ENCODE measurements around the gene GGCX.
"Not testable (repeated sequence)": the region's sequence is repeated elsewhere in the genome, so short reads cannot be mapped to it uniquely, and the experiment has no call there.

GGCX gene

DNA sequence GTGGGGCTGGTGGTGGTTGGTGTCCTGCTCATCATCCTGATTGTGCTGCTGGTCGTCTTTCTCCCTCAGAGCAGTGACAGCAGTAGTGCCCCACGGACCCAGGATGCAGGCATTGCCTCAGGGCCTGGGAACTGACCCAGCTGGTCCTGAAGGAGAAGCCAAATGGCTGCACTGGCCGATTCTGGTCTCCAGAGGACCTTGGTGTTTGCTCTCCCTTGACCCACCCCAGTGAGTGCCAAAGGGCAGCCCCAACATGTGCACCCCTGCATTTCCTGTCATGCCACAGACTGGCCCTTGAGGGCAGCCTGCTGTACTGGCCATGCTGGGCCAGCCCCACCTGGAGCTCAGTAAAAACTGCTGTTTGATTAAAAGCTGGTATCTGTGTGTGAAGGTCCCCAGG, 31.7 kb upstream of the GGCX start:
- DNase-seq = no peak

- DNase-seq = not testable (repeated sequence)
Measured at GRCh38 chr2:85592299-85592698, 31.0 kb upstream of the GGCX start.

DNA sequence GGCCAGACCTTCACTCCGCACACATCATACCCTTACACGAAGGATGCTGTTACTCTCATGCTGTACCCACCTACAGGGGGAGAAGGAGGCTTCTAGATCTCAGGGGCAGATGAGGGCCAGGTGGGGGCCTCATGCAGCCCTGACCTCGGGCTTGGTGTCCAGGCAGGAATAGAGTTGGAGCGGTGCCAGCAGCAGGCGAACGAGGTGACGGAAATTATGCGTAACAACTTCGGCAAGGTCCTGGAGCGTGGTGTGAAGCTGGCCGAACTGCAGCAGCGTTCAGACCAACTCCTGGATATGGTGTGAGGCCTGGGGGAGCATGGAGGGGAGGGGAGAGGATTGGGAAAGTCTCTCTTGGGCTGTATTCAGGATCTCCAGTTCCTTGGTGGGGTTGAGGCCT, 30.3 kb upstream of the GGCX start:
- DNase-seq = no peak

DNA sequence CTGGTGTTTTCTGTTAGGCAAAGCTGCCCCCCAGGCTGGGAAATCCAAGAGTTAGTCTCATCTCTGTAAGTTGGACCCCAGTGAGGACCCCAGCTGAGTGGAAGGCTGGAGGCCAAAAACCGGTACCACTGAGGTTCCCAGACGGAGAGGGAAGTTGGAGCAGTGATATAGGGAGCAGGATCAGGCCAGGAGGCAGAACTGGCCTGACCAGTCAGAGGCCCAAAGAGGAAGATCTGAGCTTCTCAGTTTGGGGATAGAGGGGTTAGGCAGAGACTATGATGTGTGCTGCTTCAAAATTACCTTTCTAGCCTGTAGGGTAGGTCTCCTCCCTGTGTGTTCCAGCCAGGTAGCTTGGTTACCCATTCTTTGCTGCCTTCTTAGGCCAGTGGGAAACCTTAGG, 29.7 kb upstream of the GGCX start:
- no peak for DNase-seq

GRCh38 chr2:85589982-85590791, 28.9 kb upstream of the GGCX start:
- DNase-seq = no peak

GRCh38 chr2:85589181-85589580, 27.9 kb upstream of the GGCX start:
- no peak for DNase-seq

DNA sequence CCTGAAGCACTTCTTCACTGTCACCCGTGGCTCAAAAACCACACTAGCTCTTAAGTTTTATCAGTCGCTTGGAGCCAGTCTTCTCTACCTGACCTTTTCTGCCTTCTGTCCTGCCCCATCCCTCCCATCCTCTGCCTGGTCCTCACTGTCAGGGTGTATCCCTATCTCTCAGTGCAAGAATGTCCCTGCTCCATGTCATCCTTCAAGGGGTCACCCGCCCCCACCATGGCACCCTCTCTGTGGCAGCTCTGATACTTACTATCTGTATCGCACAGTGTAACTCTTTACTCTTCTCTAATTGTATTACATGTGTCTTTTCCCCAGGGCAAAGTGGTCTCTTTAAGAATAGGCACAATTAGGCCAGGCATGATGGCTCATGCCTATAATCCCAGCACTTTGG, 27.4 kb upstream of the GGCX start:
- no peak for DNase-seq

DNA sequence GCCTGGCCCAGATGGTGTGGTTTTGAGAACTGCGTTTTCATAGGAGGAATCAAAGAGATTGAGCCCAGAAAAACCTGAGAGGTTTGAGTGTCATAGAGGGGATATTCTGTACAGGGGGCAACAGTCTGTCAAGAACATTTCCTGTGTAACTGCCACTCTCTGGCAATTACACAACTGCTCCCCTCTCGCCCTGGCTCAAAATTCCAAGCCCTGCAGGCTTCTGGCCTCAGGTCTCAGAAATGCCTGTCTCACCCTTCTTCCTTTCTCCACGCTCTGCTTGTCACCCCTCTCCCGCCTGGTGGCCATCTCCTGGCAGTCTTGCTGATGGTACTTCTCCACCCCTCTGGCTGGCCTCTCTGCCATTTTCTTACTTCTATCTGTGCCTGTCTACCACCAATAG, 26.9 kb upstream of the GGCX start:
- DNase-seq = no peak

DNA sequence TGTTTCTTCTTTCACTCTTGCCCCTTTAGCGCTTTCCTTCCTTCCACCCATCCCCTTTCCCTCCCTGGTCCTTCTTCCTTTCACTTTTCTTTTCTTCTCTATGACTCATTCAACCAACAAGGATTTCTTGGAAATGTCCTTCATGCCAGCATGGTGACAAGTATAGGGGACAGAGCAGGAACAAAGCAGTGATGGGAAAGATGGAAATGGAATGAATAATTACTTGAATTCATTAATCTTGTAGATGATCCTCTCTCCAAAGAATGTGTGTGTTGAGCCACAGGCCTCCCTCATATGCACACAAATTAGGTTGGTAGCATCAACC, 24.4 kb upstream of the GGCX start:
- no peak for DNase-seq

DNA sequence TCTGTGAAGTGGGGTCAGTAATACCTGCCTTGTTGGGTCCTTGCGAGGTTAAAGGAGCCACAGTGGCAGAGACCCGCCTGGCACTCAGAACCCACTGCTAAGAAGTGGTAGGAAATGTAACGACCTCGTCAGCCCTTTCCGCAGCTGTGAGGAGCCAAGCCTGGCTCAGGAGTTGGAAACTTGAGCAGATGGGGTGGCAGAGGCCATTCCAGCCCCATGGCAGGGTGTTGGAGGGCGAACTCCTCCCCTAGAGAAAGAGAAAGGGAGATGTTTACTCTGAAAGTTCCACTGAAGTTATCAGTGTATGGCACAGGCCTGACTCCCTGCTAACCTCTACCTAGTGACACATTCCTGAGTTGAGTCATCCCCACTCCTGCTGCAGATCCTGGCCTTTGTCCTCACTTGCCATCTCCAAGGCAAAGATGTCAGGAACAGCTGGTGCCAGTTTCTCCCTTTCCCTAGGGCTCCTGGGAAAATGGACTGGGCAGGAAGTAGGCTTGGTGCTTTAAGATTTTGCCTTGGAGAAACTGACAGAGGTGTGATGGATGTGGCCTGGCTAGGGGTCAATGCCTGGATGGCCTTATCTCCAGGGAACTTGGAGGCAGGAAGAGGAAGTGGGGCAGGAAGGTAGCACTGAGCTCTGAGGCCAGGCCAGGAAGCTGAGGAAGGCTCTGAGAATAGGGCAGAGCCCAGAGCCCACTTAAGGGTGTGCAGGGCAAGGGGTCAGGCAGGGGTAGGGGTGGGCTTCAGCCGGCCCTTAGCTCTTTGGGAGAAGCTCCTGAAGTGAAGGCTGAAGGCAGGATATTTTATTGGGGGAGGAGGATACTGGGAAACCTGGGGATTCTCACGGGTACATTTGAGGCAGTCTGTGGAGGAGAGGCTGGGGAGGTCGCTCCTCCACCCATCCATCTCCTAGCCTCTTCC, 23.8 kb upstream of the GGCX start:
- peak; percentile 48 for DNase-seq

DNA sequence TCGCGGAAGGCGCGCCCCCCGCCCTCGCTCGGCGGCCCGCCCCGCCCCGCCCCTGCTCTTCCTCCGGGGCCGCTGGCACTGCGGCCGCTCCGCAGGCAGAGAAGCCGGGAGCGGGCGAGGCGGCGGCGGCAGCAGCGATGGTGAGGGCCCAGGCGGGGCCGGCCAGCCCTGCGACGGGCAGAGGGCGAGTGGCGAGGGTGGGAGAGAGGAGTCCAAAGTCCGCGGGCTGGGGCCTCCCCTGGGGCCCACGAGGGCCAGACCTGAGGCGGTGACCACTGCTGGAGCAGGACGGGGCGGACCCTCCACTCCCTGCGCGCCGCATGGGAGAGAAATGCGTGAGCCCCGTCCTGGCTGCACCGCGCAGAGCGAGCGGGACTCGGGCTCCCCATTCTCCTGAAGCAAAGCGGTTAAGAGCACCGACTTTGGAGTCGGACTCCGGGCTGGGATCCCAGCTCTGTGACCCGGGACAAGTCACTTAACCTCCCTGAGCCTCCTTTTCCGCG, 23.1 kb upstream of the GGCX start, which contains the start of gene VAMP5:
Gene VAMP5 (plus strand): TSS at position 78 of the 503 bp plus-strand sequence. CDS start 60 bp downstream, at position 138.
- peak; percentile 54 for DNase-seq

GRCh38 chr2:85583667-85584353, 22.5 kb upstream of the GGCX start:
- no peak for DNase-seq

DNA sequence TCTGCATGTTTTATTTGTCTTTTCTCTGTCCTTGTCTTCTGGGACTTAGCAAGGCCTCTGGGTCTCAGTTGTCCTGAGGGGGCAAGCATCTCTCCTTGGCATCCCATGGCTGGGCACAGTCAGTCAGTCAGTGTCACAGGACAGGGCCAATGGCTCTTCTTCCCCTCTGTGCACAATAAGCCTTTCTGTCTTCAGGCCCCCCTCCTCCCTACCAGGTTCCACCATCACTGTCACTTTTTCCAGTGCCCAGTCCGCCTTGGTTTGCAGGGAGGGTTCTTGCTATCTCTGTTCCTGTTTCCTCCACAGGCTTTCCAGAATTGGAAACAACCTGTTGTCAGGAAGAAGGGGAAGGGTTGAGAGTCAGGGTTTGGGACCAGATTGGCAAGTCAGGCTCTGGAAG, 21.2 kb upstream of the GGCX start:
- no peak for DNase-seq

- DNase-seq = no peak
Measured at GRCh38 chr2:85580206-85580605, 18.9 kb upstream of the GGCX start.

- DNase-seq = no peak
Measured at GRCh38 chr2:85579266-85579935, 18.1 kb upstream of the GGCX start.

- no peak for DNase-seq
Measured at GRCh38 chr2:85578243-85579180, 17.2 kb upstream of the GGCX start.

DNA sequence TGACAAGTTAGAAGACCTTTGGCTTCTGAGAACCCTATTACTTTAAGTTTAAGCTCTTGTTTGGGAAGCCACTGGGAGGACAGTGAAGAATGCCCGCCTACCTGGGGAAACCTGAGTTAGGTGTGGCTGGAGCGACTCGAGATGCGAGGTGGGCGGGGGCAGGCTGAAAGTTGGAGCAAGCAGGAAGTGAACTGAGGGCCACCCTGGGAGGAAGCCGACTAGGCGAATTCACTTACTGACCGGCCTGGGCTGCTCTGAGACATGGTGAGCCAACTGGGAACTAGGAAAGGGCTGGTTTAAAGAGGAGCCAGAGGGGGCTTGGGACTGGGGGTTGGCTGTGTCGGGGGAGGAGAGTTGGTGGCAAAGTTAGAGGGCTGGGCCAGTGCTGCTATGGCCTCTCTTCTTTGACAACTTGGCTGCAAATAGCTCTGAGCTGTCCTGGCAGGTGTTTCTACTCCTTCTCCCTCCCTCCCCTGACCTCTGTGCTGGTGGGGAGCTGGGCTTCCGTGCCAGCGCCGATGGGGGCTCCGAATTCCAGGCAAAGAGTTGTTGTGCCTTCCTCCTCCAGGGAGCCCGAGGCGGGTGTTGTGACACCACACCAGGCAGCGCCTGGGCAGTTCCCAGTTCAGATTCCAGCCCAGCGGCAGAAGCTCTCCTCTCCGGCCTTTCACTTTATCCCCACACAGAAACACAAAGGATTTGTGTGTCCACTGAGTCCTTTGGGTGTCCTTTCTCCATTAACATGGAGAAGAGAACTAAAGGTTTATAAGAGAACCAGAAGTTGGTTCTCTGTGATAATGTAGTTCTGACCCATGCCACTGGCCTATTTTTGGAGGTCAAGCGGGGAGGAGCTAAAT, 16.3 kb upstream of the GGCX start, which contains the start of gene VAMP8:
Gene VAMP8 (plus strand): TSS at position 201 of the 857 bp plus-strand sequence. CDS start 61 bp downstream, at position 262.
- peak; percentile 65 for DNase-seq

GRCh38 chr2:85577063-85577385, 15.7 kb upstream of the GGCX start:
- DNase-seq = no peak

- DNase-seq = no peak
Measured at GRCh38 chr2:85575739-85576138, 14.4 kb upstream of the GGCX start.

DNA sequence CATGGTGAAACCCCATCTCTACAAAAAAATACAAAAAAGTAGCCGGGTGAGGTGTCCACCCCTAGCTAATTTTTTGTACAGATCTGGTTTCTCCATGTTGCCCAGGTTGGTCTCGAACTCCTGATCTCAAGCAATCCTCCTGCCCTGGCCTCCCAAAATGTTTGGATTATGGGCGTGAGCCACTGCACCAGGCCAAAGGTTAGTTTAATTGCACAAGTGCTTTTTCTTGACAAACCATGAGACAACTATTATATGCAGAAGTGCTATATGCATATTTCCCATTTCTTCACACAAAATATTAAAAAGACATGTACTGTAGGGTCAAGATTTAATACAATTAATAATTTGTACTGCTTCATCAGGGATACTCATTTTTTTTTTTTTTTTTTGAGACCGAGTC, 5.0 kb upstream of the GGCX start:
- DNase-seq = no peak
